GM10847 (cell line): ENCODE measurements around the gene INMT.

Experiments
- POLR2A ChIP-seq: IDR thresholded peaks from 2 replicates; pipeline ENCODE4 v1.6.1; 2011; ENCODE audit not compliant: insufficient read length; ENCODE audit errors: extremely low read depth

Gene INMT

DNA sequence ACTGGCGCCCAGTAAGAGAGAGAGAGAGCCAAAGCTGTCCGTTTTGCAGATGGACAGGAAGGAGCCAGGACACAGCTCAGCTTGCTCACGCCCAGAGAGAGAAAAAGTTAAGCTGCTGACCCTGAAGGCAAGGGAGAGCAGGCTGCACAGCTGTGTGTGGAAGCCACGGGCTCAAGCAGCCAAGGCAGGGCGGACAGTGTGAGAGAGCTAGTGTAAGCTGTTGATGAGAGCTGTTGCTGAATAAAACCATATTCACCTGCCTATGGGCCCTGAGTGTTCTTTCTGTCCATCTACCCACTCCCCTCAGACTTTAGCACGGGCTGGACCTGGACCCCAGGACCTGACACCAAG lies 5.4 kb downstream of the INMT start:
- TF ChIP-seq POLR2A = no peak

GRCh38 chr7:30760514-30761213 lies 8.7 kb downstream of the INMT start:
- TF ChIP-seq POLR2A = no peak

DNA sequence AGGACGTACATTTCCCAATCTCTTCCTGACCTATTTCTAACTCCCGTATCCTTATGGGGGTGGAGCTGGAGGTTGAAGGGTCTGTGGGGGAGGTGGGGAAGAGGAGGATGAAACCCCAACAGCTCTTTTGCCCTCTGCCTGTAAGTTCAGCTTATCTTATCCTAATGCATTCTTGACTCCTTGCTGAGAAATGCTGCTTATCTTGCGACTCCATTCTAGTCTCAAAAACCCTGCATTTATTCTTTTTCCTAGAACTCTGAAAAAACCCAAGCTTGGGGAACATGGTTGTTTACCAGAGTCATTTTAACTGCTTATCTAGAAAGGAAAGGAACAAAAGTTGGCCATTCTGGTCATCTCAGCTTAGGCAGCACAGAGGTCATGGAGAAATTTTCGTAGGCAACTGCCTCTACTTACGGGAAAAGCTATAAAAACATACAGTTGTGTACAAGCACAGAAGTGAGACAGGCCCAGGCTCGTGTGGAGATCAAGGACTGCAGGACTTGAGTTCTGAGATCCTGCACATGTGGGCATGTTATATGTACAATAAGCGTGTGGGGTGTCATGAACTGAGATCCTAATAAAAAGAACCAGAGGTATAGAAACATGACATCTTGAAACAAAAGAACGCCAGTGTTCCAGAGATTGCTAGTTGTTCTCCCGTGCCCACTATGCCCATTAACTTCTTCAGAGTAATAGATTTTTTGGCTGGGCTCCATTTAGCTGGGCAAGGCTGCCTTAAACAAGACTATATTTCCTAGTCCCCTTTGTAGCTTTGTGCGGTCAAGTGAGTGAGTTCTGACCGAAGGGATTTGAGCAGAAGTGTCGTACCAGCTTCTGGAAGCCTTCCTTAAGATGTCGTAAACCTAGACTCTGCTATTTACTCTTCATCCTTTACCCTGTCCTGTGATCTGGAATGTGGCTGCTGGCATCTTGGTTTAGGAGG lies 9.6 kb downstream of the INMT start:
- no peak for TF ChIP-seq POLR2A

DNA sequence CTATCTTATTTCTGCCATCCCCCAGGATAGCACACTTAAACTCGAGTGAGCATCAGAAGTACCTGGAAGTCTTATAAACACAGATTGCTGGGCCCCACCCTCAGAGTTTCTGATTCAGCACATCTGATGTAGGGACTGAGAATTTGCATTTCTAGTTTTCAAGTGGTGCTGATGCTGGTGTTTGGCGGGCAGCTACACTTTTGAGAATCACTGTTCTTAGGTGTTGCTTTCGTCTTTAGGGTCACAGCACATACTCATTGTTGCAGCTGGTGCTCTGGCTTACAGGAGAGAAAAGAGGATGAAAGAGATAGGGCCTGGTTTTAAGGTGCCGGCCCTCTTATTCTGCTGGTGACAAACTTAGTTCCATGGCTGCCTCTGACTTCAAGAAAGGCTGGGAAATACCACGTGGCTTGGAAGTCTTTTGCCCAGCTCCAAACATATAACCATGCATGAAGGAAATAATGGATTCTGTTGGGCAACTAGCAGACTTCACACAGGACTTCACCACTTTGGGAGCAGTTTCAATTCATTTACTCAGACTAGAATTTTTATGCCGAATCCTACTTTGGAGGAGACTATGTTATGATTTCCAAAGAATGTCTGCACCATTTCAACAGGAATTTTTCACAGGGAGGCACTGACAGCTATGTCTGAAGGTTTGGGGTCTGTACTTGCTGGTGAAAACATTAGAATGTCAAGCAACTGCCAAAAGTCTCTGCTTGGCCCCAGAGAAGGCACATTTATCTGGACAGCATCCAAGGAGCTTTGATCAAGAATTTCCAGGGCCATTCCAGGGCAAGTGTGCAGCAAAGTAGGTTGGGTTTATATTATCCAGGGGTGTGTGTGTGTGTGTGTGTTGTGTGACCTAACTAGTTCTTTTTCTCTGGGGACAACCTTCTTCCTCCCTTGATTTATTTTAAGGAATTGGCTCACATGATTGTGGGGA lies 12.4 kb downstream of the INMT start:
- TF ChIP-seq POLR2A = no peak

GRCh38 chr7:30765408-30765807 lies 13.5 kb downstream of the INMT start:
- TF ChIP-seq POLR2A = no peak

GRCh38 chr7:30770845-30771173 lies 18.9 kb downstream of the INMT start:
- no peak for TF ChIP-seq POLR2A

- no peak for TF ChIP-seq POLR2A
These were observed 19.4 kb downstream of the INMT start, which contains the start of gene MINDY4 for GRCh38 chr7:30771174-30771879. MINDY4 (plus strand) TSS chr7:30771417; CDS start chr7:30771494, 77 bp downstream.

DNA sequence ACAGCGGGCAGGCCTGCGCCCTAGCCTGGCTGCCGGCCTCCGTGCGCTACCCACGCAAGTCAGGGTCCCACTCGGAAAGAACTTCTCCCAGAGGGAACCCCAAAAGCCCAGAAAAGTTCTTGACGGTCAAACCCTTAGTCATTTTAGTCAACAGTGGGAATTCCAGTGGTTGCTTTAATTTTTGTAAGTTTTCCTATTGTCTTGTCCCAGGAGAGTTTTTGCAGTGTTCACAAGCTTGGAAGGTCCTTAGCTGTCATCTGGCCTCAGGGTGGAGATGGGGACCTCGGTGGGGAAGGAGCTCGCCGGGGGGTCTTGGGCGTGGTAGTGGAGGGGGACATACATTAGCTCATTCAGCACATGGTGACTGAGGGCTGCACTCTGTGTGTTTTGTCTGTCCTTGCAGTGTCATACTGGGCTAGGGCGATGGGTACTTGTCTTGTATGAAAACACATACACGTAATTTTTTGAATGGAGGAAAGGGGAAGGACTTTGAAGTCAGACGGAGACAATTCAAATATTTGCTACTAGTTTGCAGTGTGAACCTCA lies 20.0 kb downstream of the INMT start:
- TF ChIP-seq POLR2A = no peak

DNA sequence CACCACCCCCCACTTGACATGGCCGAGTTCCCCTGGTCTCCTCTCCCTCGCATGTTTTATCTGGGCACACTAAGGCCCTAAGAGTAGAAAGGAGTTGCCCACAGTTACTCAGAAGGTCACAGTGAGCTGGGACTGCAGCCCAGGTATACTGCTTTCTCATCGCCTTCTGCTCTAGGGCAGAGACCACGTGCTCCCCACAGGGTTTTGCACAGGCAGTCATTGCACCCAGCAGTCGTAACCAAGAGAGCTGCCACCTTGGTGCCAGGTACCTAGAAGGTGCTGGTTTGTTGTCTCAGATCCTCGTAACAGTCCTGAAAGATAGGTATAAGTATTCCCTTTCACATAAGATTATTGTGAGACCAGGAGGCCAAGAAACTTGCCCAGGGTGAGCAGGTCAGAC lies 21.0 kb downstream of the INMT start:
- no peak for TF ChIP-seq POLR2A

DNA sequence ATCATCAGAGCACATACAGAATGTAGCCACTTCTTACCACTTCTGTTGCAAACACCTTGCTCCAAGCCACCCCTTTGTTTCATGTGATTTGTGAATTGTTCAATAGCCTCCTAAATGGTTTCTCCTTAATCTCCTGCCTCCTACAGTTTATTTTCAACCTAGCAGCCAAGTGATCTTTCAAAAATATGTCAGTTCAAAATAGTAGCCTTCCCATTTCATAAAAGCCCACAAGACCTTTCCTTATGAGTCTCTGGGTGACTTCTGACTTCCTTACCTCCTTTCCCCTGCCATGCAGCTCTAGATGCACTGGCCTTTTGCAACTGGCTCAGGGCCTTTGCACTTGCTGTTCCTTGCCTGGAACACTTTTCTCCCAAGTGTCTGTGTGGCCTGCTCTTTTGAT lies 24.1 kb downstream of the INMT start:
- no peak for TF ChIP-seq POLR2A

GRCh38 chr7:30776971-30777370 lies 25.0 kb downstream of the INMT start:
- TF ChIP-seq POLR2A = no peak

DNA sequence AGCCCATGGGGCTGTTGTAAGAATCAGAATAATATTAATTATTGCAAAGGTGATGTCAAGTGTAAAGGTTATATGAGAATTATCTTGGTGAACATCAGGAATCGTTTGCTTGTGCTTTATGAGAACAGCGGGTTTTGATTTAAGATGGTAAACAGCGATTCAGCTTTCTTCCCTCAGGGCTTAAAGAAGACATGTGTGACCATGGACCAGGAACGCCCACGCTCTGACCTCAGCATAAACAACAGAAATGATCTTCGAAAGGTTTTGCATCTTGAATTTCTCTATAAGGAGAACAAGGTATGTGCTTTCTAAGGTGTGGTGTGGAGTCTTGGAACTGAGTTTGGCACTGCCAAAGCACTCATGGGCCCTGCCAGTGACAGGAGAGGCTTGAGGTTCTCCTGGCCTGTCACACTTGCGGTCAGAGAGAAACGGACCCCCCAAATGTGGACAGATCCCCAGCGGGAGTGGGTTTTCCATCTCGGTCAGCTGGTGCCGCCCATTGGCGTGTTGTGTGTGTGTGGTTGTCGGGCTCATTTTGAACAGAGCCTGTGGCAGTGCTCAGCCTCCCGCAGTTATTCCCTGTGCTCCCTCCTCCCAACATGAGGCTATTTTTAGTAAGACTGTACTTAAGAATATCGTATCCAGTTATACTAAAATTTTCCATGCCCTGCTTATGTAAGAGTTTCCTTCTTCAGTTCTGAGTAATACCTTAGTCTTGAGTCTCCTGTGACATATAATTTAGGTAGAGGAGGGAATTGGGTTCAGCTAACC lies 26.5 kb downstream of the INMT start:
- TF ChIP-seq POLR2A = no peak

DNA sequence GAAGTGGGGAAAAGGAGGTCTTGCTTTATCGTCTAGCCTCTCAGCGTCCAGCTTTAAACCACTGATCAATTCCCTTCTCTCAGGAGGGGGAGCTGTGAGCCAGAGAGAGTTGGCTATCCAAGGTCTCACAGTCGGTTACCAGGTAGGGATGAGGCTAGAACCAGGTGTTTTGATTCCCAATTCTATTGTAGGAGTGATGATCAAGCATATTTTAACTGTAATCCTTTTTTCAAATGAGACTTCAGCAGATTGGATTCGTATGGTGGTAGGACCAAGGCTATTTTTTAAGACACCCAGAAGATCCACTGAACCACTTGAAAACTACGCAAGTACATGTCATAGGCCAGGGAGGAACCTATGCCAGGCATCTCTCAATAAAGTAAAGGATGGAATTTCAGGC lies 27.6 kb downstream of the INMT start:
- no peak for TF ChIP-seq POLR2A

DNA sequence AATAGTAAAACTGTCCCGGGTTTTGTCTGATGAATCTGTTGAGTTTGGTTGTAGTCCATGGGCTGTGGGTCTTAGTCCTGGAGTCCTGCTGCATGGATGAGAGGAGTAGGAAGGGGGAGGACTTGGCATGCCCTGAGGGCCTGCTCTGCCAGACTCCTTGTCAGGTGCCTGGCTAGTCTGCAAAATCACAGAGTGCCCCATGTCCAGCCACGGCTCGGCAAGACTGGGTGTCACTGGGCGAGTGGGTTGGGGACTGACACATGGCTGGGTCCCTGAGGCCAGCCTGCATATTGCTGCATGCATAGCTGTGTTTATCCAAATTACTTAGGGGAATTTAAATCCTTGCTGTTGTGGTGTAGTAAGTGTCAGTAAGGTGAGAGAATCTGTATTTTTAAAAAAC lies 29.0 kb downstream of the INMT start:
- TF ChIP-seq POLR2A = no peak
